SU-DHL-6 (cell line): ENCODE results near the gene LONRF2.

Source experiments
- H2AFZ ChIP-seq: fragments of 200-600 bp; sonication (generic); 2 replicates; pipeline ENCODE4 v1.6.1; 2014; ENCODE audit warnings: low read depth, mild to moderate bottlenecking, moderate library complexity, mixed read lengths, antibody characterized with exemption, low read length; ENCODE audit not compliant: severe bottlenecking
- H3F3A ChIP-seq: fragments of 200-600 bp; shearing (Covaris generic); 2 replicates; pipeline ENCODE4 v1.6.0; 2016; ENCODE audit warnings: antibody characterized with exemption, mild to moderate bottlenecking; ENCODE audit not compliant: insufficient read depth
- H3K27ac ChIP-seq: fragments of 200-600 bp; sonication (generic); 2 replicates; pipeline ENCODE4 v1.5.1; 2016; ENCODE audit warnings: low read depth, mild to moderate bottlenecking, low read length, moderate library complexity, mixed read lengths
- H3K27me3 ChIP-seq: fragments of 200-600 bp; sonication (generic), shearing (Covaris generic); 2 replicates; pipeline ENCODE4 v1.6.0; 2014; ENCODE audit warnings: mild to moderate bottlenecking, low read length
- H3K36me3 ChIP-seq: fragments of 200-600 bp; sonication (generic); 2 replicates; pipeline ENCODE4 v1.6.1; 2014; ENCODE audit warnings: mild to moderate bottlenecking, low read length, mixed read lengths
- H3K4me2 ChIP-seq: fragments of 300-600, 200-600 bp; shearing (Covaris generic), sonication (generic); 2 replicates; pipeline ENCODE4 v1.6.0; 2014; ENCODE audit warnings: low read length, low read depth, mild to moderate bottlenecking; ENCODE audit not compliant: poor library complexity, severe bottlenecking
- H3K4me3 ChIP-seq: fragments of 200-600 bp; sonication (generic); 2 replicates; pipeline ENCODE4 v1.5.1; 2014; ENCODE audit warnings: antibody characterized with exemption, low read length, mild to moderate bottlenecking, mixed read lengths; ENCODE audit not compliant: insufficient read depth, poor library complexity, severe bottlenecking
- H3K79me2 ChIP-seq: fragments of 200-600 bp; sonication (generic); 2 replicates; pipeline ENCODE4 v1.6.1; 2014; ENCODE audit warnings: mild to moderate bottlenecking, low read length, moderate library complexity; ENCODE audit not compliant: insufficient read depth
- H3K9ac ChIP-seq: fragments of 200-600 bp; sonication (generic); 2 replicates; pipeline ENCODE4 v1.7.0; 2014; ENCODE audit warnings: mild to moderate bottlenecking, low read length
- H3K9me2 ChIP-seq: fragments of 200-600 bp; sonication (generic); replicated peaks from 2 replicates; pipeline ENCODE4 v1.6.1; 2014; ENCODE audit warnings: low read length; ENCODE audit not compliant: insufficient read depth
- H3K9me3 ChIP-seq: fragments of 200-600 bp; sonication (generic); 2 replicates; pipeline ENCODE4 v1.6.1; 2014; ENCODE audit warnings: low read length, mixed read lengths; ENCODE audit not compliant: insufficient read depth
- H4K20me1 ChIP-seq: fragments of 200-600 bp; sonication (generic); 2 replicates; pipeline ENCODE4 v1.6.1; 2014; ENCODE audit warnings: low read depth, mild to moderate bottlenecking, antibody characterized with exemption, low read length, moderate library complexity, mixed read lengths
- CTCF ChIP-seq: fragments of 200-600 bp; sonication (generic); IDR thresholded peaks from one replicate; pipeline ENCODE4 v1.5.1; 2017; ENCODE audit warnings: antibody characterized with exemption, mild to moderate bottlenecking, low read length, moderate library complexity; ENCODE audit not compliant: insufficient read depth, poor library complexity, severe bottlenecking
- EZH2phosphoT487 ChIP-seq: fragments of 200-600 bp; sonication (generic), shearing (Covaris generic); conservative IDR thresholded peaks from 2 replicates; pipeline ENCODE4 v1.6.1; 2018; ENCODE audit warnings: mild to moderate bottlenecking, antibody characterized with exemption, low read length, moderate library complexity, mixed read lengths

Gene LONRF2

GRCh38 chr2:100262555-100263320 lies 59.6 kb downstream of the LONRF2 start:
- no peak overlapping the region for H3K4me3 ChIP-seq
- H3K27ac ChIP-seq, result no peak overlapping the region
- TF ChIP-seq CTCF (peak; percentile 86), EZH2phosphoT487 (no peak)

GRCh38 chr2:100262046-100262445 lies 60.3 kb downstream of the LONRF2 start:
- H3K4me2 ChIP-seq, result no peak overlapping the region
- no peak overlapping the region for H3K4me3 ChIP-seq
- H3K79me2 ChIP-seq, result no peaks in the 10 kb centered on the region
- no peak for TF ChIP-seq CTCF
- TF ChIP-seq EZH2phosphoT487, result no peak
- H3F3A ChIP-seq, result no peaks in the 10 kb centered on the region
- H3K36me3 ChIP-seq, result no peaks in the 10 kb centered on the region
- no peaks in the 10 kb centered on the region for H3K27me3 ChIP-seq
- no peak overlapping the region for H3K9ac ChIP-seq
- H3K27ac ChIP-seq, result no peak overlapping the region
- H4K20me1 ChIP-seq, result no peaks in the 10 kb centered on the region
- H3K9me3 ChIP-seq, result no peaks in the 10 kb centered on the region
- no peak overlapping the region for H2AFZ ChIP-seq
- H3K9me2 ChIP-seq, result no peaks in the 10 kb centered on the region

More at GRCh38 chr2:100262555-100263320, 59.6 kb downstream of the LONRF2 start:
- Histone ChIP-seq H3K9me2 (no peaks in the 10 kb centered on the region), H3F3A (no peaks in the 10 kb centered on the region), H2AFZ (no peak overlapping the region), H3K79me2 (no peaks in the 10 kb centered on the region), H3K4me2 (no peak overlapping the region), H3K9ac (no peak overlapping the region), H3K27me3 (no peaks in the 10 kb centered on the region), H3K9me3 (no peaks in the 10 kb centered on the region), H3K36me3 (no peaks in the 10 kb centered on the region), H4K20me1 (no peaks in the 10 kb centered on the region)

GRCh38 chr2:100260712-100261620 lies 61.3 kb downstream of the LONRF2 start:
- no peak overlapping the region for H3K4me2 ChIP-seq
- H3F3A ChIP-seq, result no peaks in the 10 kb centered on the region
- no peak overlapping the region for H2AFZ ChIP-seq
- no peaks in the 10 kb centered on the region for H3K9me2 ChIP-seq
- H4K20me1 ChIP-seq, result no peaks in the 10 kb centered on the region
- H3K9ac ChIP-seq, result no peak overlapping the region
- H3K9me3 ChIP-seq, result no peaks in the 10 kb centered on the region
- no peaks in the 10 kb centered on the region for H3K79me2 ChIP-seq
- H3K27ac ChIP-seq, result no peak overlapping the region
- H3K4me3 ChIP-seq, result no peak overlapping the region
- TF ChIP-seq CTCF (peak; percentile 51), EZH2phosphoT487 (no peak)
- no peaks in the 10 kb centered on the region for H3K27me3 ChIP-seq
- H3K36me3 ChIP-seq, result no peaks in the 10 kb centered on the region
